HG03196 (cell line): ENCODE measurements around the gene MAP3K4.

Source experiments
- ATAC-seq: cut with Tn5 transposase; IDR thresholded peaks from one replicate; pipeline ENCODE4 v1.9.1; 2021; ENCODE audit not compliant: unreplicated experiment

MAP3K4 gene

DNA sequence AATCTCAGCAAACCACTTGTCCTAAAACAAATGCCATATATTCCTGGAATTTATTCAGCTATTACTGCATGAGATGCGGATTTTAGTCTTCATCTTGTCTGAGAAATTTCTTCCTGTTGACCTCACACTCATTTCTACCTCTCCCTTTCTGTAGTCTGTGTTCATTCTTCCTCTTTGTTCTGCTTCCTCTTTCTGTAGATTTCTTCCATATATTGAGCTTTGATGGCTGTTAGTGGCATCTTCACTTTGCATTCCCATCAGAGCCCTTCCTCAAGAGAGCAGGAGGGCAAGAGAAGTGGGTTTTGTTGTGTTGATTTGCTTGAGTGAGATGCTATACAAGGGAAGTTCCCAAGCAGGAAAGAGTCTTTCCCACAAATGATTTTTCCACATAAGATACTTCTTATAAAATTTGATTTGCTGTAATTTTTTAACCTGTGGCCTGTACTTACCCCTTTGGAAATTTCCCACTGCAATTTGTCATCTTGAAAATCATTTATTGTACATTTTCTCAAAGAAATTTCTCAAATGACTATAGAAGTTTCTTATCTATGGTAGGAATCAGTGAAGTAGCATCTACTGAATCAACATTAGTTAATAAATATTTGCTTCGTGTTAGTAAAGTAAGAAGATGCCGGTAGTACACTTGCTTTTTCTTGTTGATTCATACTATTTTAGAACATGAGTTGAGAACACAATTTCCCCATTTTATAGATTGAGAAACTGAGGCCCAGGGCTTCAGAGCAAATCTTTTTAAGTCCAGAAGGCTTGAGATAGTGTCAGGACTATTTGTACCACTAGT lies 43.8 kb downstream of the MAP3K4 start:
- ATAC-seq = no peak

DNA sequence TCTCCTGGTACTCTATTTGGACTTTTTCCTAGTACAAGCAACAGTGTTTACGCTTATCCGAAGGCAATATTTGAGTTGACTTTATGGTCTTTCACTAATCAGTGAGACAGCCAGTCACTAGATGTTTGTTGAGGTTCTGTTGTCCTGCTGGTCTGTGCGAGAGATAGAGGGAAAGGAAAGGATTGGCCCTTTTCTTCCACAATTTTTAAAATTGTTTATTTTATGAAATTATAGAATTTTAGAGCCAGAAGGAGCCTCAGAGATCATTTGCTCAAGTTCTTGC lies 44.4 kb downstream of the MAP3K4 start:
- ATAC-seq = no peak

DNA sequence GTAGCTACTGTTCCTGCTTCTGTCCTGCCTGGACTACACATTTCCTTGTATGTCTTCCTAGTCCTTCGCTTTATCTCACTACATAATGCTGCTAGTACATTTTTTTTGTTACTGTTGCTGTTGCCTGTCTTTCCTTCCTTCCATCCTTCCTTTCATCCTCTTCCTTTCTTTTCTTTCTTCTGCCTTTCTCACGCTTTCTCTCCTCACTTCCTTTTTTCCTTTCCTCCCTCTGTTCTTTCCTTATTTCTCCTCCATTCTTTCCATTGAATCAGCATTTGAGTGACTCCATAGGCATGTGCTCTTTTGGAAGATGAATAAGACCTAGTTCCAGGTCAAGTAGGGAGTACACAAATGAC lies 46.3 kb downstream of the MAP3K4 start:
- ATAC-seq = no peak

DNA sequence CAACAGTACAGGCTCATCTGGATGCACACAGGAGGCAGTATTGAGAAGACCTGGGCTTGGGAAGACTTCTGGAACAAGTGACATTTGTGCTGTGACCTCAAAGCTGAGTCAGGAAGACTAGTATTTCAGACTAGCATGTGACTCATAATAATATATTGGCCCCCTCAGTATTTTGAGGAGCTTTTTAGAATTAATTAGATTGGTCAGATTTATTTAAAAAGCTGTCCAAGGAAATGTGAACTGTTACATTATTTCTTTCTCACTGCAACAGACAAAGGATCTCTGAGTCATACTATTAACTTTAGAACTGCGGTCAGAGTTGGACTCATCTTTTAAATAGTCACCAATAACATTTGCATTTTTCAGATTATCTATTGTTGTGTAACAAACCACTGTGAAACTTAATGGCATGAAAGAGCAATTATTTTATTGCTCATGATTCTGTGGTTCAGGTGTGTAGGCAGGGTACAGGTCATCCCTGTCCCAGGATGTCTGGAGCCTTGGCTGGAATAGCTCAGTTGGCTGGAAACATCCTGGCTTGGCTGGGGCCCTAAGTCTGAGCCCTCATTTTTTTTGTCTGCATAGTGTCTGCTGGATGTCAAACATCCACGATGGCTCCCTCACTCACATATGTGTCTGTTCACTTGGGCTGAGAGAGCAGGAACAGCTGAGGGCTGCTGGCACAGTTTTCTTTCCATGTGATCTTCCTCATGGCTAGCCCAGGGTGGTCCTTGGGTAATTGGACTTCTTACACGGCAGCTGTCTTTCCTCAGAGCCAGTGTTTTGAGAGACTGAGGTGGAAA lies 46.9 kb downstream of the MAP3K4 start:
- ATAC-seq = peak; percentile 85

DNA sequence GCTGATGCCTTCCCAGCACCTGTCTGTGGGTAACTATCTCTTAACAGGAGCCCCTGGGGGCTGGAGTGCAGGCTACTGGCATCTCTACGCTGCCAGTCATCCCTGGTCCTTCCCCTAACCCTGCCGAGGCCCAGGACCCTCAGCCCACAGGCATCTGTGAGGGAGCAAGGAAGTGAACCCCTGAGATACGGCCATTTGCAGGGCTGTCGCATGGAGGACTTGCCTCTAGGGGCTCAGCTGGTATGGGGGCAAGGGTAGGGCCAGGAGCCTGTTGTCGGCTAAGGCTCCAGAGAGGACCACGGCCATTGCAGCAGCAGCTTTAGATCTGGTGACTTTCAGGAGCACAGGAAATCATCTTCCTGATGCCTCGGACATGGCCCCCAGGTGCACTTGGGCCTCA lies 49.7 kb downstream of the MAP3K4 start:
- no peak for ATAC-seq

DNA sequence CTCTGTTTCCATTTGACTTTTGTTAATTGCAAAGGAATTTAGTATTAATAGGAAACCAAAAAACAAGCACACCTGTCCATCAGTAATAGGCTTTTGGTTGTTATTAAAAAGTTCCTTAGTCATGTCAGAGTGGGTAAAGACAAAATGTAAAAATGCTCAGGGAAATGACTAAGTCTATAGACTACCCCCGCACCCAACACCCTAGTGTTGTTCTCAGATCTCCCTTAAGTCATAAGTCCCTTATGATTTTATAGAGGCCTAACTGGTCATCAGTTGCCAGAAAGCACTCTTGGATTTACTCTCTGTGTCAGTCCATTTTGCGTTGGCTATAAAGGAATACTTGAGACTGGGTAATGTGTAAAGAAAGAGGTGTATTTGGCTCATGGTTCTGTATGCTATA lies 52.8 kb downstream of the MAP3K4 start:
- ATAC-seq = no peak

DNA sequence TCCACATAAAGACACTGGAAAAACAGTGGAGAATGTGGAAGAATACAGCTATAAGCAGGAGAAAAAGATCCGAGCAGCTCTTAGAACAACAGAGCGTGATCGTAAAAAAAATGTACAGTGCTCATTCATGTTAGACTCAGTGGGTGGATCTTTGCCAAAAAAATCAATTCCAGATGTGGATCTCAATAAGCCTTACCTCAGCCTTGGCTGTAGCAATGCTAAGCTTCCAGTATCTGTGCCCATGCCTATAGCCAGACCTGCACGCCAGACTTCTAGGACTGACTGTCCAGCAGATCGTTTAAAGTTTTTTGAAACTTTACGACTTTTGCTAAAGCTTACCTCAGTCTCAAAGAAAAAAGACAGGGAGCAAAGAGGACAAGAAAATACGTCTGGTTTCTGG lies 57.1 kb downstream of the MAP3K4 start:
- ATAC-seq = no peak

DNA sequence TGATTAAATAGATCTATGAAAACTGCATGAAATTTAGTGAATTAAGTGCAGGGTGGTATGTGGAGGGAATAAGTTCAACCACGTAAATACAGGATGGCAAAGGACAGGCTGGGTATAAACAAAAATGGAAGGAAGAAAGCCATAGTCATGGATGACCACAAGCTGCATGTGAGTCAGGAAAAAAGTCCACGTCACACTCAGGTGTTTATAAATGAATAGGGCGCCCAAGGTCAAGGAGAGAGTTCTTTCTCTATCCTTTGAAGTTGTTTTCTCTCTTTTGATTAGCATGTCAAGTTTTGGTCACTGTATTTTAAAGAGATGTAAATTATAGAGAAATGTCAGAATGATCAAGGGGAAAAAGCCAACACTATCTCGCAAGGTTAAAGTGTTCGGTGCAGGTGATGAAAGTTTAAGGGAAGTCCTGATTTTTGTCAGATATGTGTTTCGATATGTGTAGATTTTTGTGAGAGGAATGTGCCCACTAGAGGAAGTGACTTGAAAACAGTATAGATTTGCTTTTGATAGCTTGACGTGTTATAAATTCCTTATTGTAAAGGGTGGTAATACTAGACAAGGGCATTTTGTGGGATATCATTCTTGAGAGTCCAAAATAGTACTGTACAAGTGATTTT lies 58.7 kb downstream of the MAP3K4 start:
- no peak for ATAC-seq

DNA sequence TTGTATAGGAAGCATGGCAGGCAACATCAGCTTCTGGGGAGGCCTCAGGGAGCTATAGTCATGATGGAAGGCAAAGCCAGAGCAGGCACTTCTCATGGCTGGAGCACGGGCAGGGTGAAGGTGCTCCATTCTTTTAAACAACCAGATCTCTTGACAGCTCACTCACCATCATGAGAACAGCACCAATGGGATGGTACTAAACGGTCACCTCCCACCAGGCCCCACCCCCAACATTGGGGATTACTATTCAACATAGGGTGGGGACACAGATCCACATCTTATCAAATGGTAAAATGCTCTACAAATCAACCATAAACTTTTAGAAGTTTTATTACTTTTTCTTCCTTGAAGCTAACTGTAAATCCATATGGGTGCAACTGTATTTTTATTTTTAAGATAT lies 61.5 kb downstream of the MAP3K4 start:
- no peak for ATAC-seq

DNA sequence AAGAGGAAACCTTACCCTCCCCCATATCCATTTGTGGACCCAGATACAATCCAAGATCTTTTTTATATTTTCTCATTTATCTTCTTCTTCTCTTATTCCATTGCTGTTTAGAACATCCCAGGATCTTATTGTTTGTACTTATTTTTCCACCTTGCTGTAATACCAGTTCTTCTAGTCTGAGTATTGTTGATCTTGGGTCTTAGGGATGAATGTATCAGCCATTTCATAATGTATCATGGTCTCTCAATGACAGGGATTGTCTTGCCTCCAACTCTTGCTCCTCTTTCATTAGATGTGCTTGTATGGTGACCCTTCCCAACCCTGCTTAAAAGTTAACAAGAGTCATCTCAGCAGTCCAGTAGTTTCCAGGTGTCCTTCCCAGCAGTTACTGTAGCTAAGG lies 63.3 kb downstream of the MAP3K4 start:
- no peak for ATAC-seq

DNA sequence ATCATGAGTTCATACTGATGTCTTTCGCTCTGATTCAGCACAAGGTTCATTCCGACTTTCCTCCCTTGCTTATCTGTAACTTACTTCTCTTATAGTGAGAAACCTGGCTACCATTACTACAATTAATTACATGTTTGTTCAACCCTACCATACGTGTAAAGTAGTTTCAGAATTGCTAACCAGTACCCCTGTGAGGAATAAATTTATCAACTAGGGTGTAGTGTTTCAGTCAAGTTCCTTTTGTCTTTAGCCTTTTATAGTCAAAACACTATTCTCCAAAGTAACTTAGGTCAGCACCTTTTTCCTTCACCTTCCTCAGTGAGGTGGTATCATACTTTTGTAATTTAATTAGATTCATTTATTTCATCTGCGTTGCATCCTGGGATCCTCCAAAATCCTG lies 64.9 kb downstream of the MAP3K4 start:
- ATAC-seq = no peak

DNA sequence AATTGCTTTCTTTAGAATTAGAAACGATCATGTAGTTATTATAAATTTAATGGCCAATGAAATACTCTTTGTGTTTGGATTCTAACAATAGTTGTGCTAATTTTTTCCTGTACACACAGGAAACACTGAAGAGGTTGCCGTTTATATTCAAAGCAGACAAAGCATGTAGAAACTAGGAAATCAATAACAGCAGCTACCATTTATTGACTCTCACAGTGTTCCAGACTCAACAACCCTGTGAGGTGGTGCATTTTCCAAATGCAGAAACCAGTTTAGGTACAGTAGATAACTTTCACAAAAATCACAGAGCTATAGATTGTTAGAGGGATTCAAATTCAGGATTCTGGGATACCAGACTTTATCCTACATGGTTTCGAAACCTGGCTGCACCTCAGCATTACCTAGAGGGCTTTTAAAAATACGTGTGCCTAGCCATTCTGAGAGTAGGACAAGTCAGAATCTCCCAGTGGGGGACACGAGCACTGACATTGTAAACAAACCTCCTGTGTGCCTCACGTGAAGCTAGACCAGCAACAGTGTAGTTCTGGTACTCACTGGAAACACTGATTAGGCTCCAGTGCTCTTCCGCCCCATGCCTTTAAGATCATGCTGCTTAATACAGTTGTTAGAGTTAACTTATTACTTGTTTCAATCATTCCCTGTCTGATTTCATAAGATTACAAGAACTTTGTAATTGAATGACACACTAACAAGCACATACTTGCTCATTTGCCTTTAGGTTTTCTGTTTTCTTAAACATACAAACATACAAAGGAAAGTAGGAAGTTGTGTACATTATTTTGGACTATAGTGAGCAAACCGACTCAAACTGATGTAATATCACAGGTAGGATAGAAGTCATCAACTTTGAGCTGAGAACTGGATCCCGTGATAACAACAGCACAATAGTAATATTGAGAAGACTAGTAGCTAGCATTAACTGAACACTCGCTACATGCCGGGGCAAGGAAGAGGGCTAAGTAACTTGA lies 65.8 kb downstream of the MAP3K4 start:
- no peak for ATAC-seq

DNA sequence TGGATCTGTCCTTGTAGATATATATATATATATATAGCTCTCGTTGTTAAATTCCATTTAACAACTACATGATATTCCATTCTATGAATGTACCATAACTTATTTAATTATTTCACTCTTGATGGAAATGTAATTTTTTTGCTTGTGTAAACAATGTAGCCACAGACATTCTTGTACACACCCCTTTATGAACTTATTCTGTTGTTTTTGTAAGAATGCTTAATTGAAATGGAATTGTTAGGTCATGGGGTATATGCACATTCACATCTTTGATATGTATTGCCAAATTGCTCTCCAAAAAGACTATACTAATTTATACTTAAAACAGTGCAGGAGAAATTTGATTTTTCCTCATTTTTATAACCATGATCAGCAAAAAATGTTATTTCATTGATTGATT lies 67.2 kb downstream of the MAP3K4 start:
- ATAC-seq = no peak

DNA sequence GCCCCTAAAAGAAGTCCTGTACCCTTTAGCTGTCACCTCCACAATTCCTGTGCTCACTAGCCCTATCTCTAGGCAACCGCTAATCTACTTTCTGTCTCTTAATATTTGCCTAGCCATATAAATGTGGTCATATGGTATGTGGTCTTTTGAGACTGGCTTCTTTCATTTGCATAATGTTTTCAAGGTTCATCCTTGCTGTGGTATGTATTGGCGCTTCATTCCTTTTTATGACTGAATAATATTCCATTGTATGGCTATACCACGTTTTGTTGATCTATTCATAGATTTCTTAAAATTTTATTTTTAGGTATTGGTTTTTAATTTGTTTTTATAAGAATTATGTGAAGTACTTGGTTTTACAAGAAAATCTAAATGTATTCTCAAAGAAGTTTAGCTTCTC lies 70.0 kb downstream of the MAP3K4 start:
- ATAC-seq = no peak

DNA sequence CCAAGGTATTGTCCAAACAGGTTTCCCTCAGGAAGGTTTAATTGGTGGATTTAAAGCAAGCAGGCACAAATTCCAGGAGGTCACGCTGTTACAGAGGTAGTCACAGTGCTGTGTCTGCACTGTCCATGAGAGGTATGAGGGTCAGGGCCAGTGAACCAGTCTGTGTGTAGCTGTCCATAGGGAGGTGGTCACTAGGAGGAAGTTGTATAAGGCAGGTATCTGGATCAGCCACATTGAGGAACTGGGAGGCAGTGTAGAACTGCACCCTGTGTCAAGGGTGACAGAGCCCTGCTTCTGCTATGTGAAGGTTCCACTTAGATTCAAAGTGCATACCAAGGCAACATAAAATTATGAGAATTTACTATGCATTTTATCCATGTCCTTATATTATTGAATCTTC lies 73.3 kb downstream of the MAP3K4 start:
- no peak for ATAC-seq

DNA sequence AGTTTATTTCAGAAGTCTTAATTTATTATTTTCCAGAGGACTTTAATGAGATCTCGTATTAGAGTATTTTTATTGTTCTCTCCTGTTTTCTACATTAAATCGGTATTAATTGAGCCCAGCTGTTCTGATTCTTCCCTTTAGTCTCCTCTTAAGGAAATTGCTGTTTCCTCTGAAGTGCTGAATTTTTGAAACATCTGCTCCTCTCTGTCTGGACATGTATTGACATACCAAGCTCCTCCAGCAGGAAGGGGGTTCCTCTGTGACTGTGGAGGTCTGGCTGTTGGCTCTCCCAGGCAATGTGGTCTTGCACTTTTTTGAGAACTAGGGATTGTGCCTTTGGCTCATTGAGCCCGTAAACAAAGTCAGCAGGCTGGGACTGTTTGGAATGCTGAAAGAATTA lies 74.9 kb downstream of the MAP3K4 start:
- ATAC-seq = no peak

DNA sequence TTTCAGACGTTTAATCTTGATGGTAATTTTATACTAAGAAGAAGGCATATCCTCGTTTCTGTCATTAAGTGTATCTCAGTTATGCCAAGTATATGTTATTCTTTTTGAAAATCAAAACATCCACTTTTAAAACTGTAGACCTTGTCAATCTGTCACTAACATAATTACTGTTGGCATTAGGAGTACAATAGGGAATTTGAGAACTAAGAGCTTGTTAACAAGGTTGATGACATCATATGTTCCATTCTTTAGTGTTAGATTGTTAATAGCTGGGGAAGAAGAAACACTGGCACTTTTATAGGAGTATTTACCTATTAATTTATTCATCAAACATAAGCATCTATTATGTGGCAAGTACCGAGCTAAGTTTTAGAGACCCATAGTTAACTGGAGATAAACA lies 76.2 kb downstream of the MAP3K4 start:
- ATAC-seq = no peak

DNA sequence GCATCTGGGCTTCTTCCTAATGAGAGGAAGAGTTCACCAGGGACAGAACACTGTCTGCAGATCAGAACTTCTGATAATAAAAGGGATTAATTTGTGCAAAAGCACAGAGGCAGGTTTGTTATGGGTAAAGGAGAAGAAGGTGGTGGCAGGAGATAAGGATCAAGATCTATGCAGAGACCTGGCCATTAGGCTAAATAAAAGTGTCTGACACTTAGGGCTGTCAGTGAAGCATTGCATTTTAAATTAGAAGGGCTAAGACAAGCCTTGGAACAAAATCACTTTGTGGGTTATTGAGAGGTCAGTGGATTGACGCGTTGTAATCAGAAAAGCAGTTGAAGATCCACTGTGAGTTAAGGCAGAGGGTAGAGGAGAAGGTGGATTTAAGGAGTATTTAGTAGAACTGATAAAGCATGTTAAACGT lies 76.8 kb downstream of the MAP3K4 start:
- no peak for ATAC-seq

DNA sequence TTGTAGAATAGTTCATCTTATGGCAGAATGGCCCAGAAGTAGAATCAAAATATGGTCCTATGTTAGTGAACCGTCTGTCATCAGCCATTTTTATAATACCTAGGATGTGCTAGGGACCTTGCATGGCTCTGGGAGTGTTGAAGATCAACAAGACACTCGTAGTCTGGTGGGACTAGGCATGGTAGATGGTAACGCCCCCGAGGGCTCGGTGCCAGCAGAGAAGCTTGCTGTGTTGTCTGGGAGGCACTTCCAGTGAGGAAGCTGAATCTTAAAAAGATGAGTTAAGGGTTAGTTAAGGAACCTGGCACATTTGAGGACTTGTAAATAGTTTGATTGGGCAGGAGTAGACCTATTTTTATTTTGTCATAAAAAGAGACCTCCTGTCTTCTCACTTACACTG lies 82.4 kb downstream of the MAP3K4 start:
- ATAC-seq = no peak

DNA sequence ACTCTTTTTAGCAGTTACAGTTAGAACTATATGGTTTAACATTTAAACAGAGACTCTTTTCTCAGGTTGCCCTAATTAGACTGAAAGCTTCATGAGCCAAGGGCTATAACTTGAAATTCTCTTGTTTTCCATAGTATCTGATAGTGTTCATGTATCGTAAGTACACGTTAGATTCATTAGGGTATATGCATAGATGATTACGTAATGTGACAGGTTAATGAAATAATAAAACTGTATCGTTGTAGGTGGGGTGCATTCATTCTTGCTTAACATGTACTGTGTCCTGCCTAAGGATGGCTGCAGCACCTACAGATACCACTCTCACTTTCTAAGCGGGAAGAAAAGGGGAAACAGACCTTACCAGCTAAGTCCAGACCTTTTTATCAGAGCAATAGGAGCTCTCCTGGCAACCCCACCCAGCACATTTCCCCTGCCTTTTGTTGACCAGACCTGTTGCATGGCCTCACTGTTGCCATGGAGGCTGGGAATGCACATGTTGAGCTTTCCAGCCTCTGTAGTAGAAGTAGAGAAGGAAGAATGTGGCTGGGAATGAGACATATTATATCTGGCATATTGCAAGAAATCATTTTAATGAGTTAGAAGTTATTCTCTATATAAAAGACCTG lies 83.0 kb downstream of the MAP3K4 start:
- no peak for ATAC-seq

DNA sequence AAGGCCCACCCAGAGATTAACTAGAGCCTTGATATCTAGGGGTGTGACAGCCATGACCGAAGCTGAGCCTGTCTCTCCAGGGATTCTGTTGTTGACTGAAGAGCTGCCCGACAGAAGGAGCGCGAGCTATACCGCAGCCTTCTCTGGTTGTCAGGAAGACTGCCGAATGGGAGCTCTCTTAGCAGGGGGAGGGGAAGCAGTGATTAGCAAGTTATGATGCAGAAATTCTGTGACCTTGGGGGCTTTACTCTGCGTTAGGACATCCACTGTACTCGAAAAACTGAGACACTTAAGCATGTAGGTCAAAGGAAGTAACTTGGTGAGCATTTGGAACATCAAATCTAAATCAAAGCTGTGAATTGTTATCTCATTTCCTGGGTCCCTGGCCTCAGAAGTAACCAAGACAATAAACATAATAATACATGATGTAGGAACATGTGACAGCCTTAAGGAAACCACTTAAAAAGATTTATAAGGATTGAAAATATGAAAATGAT lies 84.7 kb downstream of the MAP3K4 start:
- no peak for ATAC-seq
